Prostate gland (tissue), 2 donors: Measurements from ENCODE around the gene MAP3K19. TPM values are rescaled to one million over a fixed set of nuclear protein-coding genes. Genes with fewer than 3 reads are reported as not detected.

Experiments
- DNase-seq: peaks from one replicate; pipeline ENCODE4 v3.0.0-alpha.2; 2019; ENCODE audit warnings: low spot score
- H3K27ac ChIP-seq, 2 donors: fragments of 200-600 bp; sonication (generic); 2 replicates each; pipeline ENCODE4 v1.5.1; 2017 to 2019
- H3K27me3 ChIP-seq: fragments of 200-600 bp; sonication (generic); replicated peaks from 2 replicates; pipeline ENCODE4 v1.5.1; 2019; ENCODE audit not compliant: insufficient read depth
- H3K36me3 ChIP-seq, 2 donors: fragments of 200-600 bp; sonication (generic); 1 replicate in 1 of 2; 2 replicates in 1 of 2; pipeline versions ENCODE4 v1.5.1 to v1.8.1; 2017 to 2019
- H3K4me1 ChIP-seq: fragments of 200-600 bp; sonication (generic); replicated peaks from 2 replicates; pipeline ENCODE4 v1.5.1; 2019
- H3K4me3 ChIP-seq, 2 donors: fragments of 200-600 bp; sonication (generic); 2 replicates each; pipeline ENCODE4 v1.5.1; 2017 to 2019
- H3K9me3 ChIP-seq: fragments of 200-600 bp; sonication (generic); 2 replicates; pipeline ENCODE4 v1.5.1; 2017
- CTCF ChIP-seq, 4 experiments: fragments of 200-600 bp in 2 of 4; fragments of 450-650 bp in 2 of 4; sonication (generic) in 2 of 4; IDR thresholded peaks; 1 replicate in 3 of 4; 2 replicates in 1 of 4; pipeline ENCODE4 v1.5.1; 2016 to 2019; ENCODE audit warnings: antibody characterized with exemption in 4 of 4, mild to moderate bottlenecking in 2 of 4, moderate library complexity in 2 of 4
- POLR2A ChIP-seq: fragments of 450-650 bp; IDR thresholded peaks from one replicate; pipeline ENCODE4 v1.6.1; 2016; ENCODE audit warnings: antibody characterized with exemption, mild to moderate bottlenecking
- POLR2AphosphoS5 ChIP-seq: sonication (generic); formaldehyde crosslinking; IDR thresholded peaks from one replicate; pipeline ENCODE4 v1.6.1; 2017; ENCODE audit warnings: antibody characterized with exemption
- WGBS: methylation state at CpG from one replicate; pipeline ENCODE4 v1.1.5; 2018; 5-methylcytosine and 5-hydroxymethylcytosine counted together
- intact Hi-C: fragments of 100-400 bp; cut with DNase I; formaldehyde crosslinking; loops from one replicate; pipeline ENCODE4 v1.14.2; 2022
- total RNA-seq, 2 donors: library from RNA; depleted of rRNA; stranded (reverse); fragments of >200 nt; gene quantifications; one replicate each; pipeline ENCODE4 v1.1.0, GENCODE V29; 2016

MAP3K19 gene
- total RNA-seq, 2 donors from 2014 or later: 2.7 TPM; not detected in 1

GRCh38 chr2:135022952-135023880 lies 24.0 kb downstream of the MAP3K19 start:
- Histone ChIP-seq H3K27me3 (no peaks in the 10 kb centered on the region), H3K4me3 (no peak overlapping the region), H3K9me3 (no peaks in the 10 kb centered on the region), H3K27ac (no peak overlapping the region), H3K4me1 (no peaks in the 10 kb centered on the region), H3K36me3 (no peaks in the 10 kb centered on the region)
- 84% methylated on average over 10 of the region's 10 CpGs for WGBS
- DNase-seq: no peak
- TF ChIP-seq POLR2A (no peak), POLR2AphosphoS5 (no peak), CTCF (IDR thresholded peaks at IDR 0.05) (no peak)
- intact Hi-C loops: no loop called here

GRCh38 chr2:135021618-135022017 lies 25.6 kb downstream of the MAP3K19 start:
- intact Hi-C loops: no loop called here
- no peak for TF ChIP-seq POLR2A
- TF ChIP-seq CTCF (IDR thresholded peaks at IDR 0.05): no peak
- TF ChIP-seq POLR2AphosphoS5: no peak
- DNase-seq: no peak
- Histone ChIP-seq H3K9me3 (no peaks in the 10 kb centered on the region), H3K36me3 (no peaks in the 10 kb centered on the region), H3K27ac (no peak overlapping the region), H3K4me3 (no peak overlapping the region), H3K4me1 (no peaks in the 10 kb centered on the region), H3K27me3 (no peaks in the 10 kb centered on the region)
- WGBS: 84% methylated on average over 1 of the region's 1 CpG

- Histone ChIP-seq H3K36me3 (no peaks in the 10 kb centered on the region), H3K4me3 (no peak overlapping the region), H3K9me3 (no peaks in the 10 kb centered on the region), H3K4me1 (no peaks in the 10 kb centered on the region), H3K27ac (no peak overlapping the region), H3K27me3 (no peaks in the 10 kb centered on the region)
- intact Hi-C loops: no loop called here
- DNase-seq: no peak
- TF ChIP-seq POLR2AphosphoS5: no peak
- no peak for TF ChIP-seq POLR2A
- no peak for TF ChIP-seq CTCF (IDR thresholded peaks at IDR 0.05)
Measured at GRCh38 chr2:135011633-135012032, 35.6 kb downstream of the MAP3K19 start.

- 82% methylated on average over 10 of the region's 10 CpGs for WGBS
- H3K27ac ChIP-seq: no peak overlapping the region
- H3K4me3 ChIP-seq: no peak overlapping the region
- no peaks in the 10 kb centered on the region for H3K9me3 ChIP-seq
- H3K27me3 ChIP-seq: no peaks in the 10 kb centered on the region
- no peaks in the 10 kb centered on the region for H3K36me3 ChIP-seq
- intact Hi-C loops: no loop called here
- H3K4me1 ChIP-seq: no peaks in the 10 kb centered on the region
- DNase-seq: no peak
- no peak for TF ChIP-seq POLR2A
- no peak for TF ChIP-seq CTCF (IDR thresholded peaks at IDR 0.05)
- no peak for TF ChIP-seq POLR2AphosphoS5
Measured at GRCh38 chr2:135010200-135010942, 36.9 kb downstream of the MAP3K19 start.
